ENCODE results near the gene ST6GAL1. TPM values are rescaled to one million over a fixed set of nuclear protein-coding genes. Genes with fewer than 3 reads are reported as not detected.

Gene ST6GAL1
- total and polyA plus RNA-seq, 2 experiments from 2014 or later: 17.6 to 65.1 TPM

DNA sequence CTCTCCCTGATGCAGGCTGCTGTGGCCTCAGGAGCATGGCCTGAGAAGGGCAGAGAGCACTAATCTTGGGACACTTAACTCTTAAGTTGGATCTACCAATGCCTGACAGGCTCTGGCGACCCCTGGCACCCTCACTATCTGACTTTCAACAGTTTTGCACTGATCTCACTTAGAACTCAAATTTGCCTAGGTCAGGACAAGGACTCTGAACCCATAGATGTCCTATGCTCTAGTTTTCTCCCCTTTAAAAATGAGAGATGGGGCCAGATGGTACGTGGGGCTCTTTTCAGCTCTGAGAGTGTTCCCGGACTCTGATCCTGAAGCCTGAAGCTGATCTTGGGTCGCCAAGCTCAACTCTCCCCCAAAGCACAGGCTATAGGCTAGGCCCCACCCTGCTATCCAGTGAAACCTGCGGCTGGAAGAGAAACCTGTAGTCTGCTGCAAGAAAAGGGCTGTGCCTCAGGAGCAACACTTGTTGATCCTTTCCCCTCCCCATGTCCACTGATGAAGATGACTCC is 143.3 kb downstream of the ST6GAL1 start:
- H3K27me3 ChIP-seq (ENCODE audit: insufficient read depth): no peaks in the 10 kb centered on the region
- H3K4me3 ChIP-seq: no peak overlapping the region
- Mint-ChIP-seq H3K9me3 (no peaks in the 10 kb centered on the region; the same call in 2 of the 3 replicates), H3K27ac (no peak overlapping the region), H3K36me3 (ENCODE audit: low read depth) (peaks cover 68% of the 10 kb centered on the region), H3K4me3 (no peak overlapping the region), H3K27me3 (ENCODE audit: insufficient read depth, low read depth, poor library complexity) (peaks cover 14% of the 10 kb centered on the region), H3K4me1 (peaks cover 10% of the 10 kb centered on the region; the same call in 2 of the 3 replicates)
- no peak overlapping the region for H2AFZ ChIP-seq
- H3K4me1 ChIP-seq (ENCODE audit: insufficient read depth): peaks cover 12% of the 10 kb centered on the region; the same call in 1 of the 2 replicates
- no peak overlapping the region for H3K4me2 ChIP-seq
- H3F3A ChIP-seq (replicated peaks; ENCODE audit: low read depth): no peaks in the 10 kb centered on the region; the same call in 1 of the 2 replicates
- ATAC-seq (no peak), DNase-seq (ENCODE audit: low spot score) (no peak)
- H3K9me2 ChIP-seq (ENCODE audit: insufficient read depth): no peaks in the 10 kb centered on the region
- peaks cover 10% of the 10 kb centered on the region for H3K36me3 ChIP-seq (ENCODE audit: insufficient read depth)
- H3K27ac ChIP-seq (ENCODE audit: low read depth): no peak overlapping the region
- no peaks in the 10 kb centered on the region for H3K79me2 ChIP-seq (replicated peaks; ENCODE audit: insufficient read depth)
- TF ChIP-seq POLR2AphosphoS5 (IDR thresholded peaks at IDR 0.05; ENCODE audit: low read depth) (no peak), ETS1 (IDR thresholded peaks at IDR 0.05) (no peak), ZNF114 (CRISPR knock-in tag; IDR thresholded peaks at IDR 0.05) (no peak)
- TF ChIP-seq, protein P1, sequence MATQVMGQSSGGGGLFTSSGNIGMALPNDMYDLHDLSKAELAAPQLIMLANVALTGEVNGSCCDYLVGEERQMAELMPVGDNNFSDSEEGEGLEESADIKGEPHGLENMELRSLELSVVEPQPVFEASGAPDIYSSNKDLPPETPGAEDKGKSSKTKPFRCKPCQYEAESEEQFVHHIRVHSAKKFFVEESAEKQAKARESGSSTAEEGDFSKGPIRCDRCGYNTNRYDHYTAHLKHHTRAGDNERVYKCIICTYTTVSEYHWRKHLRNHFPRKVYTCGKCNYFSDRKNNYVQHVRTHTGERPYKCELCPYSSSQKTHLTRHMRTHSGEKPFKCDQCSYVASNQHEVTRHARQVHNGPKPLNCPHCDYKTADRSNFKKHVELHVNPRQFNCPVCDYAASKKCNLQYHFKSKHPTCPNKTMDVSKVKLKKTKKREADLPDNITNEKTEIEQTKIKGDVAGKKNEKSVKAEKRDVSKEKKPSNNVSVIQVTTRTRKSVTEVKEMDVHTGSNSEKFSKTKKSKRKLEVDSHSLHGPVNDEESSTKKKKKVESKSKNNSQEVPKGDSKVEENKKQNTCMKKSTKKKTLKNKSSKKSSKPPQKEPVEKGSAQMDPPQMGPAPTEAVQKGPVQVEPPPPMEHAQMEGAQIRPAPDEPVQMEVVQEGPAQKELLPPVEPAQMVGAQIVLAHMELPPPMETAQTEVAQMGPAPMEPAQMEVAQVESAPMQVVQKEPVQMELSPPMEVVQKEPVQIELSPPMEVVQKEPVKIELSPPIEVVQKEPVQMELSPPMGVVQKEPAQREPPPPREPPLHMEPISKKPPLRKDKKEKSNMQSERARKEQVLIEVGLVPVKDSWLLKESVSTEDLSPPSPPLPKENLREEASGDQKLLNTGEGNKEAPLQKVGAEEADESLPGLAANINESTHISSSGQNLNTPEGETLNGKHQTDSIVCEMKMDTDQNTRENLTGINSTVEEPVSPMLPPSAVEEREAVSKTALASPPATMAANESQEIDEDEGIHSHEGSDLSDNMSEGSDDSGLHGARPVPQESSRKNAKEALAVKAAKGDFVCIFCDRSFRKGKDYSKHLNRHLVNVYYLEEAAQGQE (IDR thresholded peaks at IDR 0.05; ENCODE audit: unreplicated experiment): no peak
- H4K20me1 ChIP-seq (replicated peaks; ENCODE audit: insufficient read depth): peaks cover 2% of the 10 kb centered on the region

GRCh38 chr3:187074846-187075245 is 144.5 kb downstream of the ST6GAL1 start:
- Mint-ChIP-seq H3K4me1 (peaks cover 22% of the 10 kb centered on the region), H3K9me3 (no peaks in the 10 kb centered on the region; the same call in 2 of the 3 replicates), H3K27ac (no peak overlapping the region), H3K36me3 (ENCODE audit: low read depth) (peaks cover 62% of the 10 kb centered on the region), H3K4me3 (no peak overlapping the region), H3K27me3 (ENCODE audit: insufficient read depth, low read depth, poor library complexity) (peaks cover 12% of the 10 kb centered on the region)
- Histone ChIP-seq H3K9me2 (ENCODE audit: insufficient read depth) (no peaks in the 10 kb centered on the region), H3F3A (replicated peaks; ENCODE audit: low read depth) (no peaks in the 10 kb centered on the region; the same call in 1 of the 2 replicates), H2AFZ (no peak overlapping the region), H3K79me2 (replicated peaks; ENCODE audit: insufficient read depth) (no peaks in the 10 kb centered on the region), H3K4me2 (no peak overlapping the region), H4K20me1 (replicated peaks; ENCODE audit: insufficient read depth) (peaks cover 2% of the 10 kb centered on the region), H3K4me3 (no peak overlapping the region), H3K27me3 (ENCODE audit: insufficient read depth) (no peaks in the 10 kb centered on the region), H3K36me3 (ENCODE audit: insufficient read depth) (peaks cover 10% of the 10 kb centered on the region), H3K4me1 (ENCODE audit: insufficient read depth) (peaks cover 19% of the 10 kb centered on the region; the same call in 1 of the 2 replicates), H3K27ac (ENCODE audit: low read depth) (no peak overlapping the region)
- no peak for DNase-seq (ENCODE audit: low spot score)
- ATAC-seq: no peak
- no peak for TF ChIP-seq EZH2 (IDR thresholded peaks at IDR 0.05; ENCODE audit: low read depth, unreplicated experiment)
- no peak for TF ChIP-seq ETS1 (IDR thresholded peaks at IDR 0.05)
- TF ChIP-seq, protein P1 (IDR thresholded peaks at IDR 0.05; ENCODE audit: unreplicated experiment): no peak
- no peak for TF ChIP-seq EZH2phosphoT487 (IDR thresholded peaks at IDR 0.05; ENCODE audit: unreplicated experiment)
- TF ChIP-seq STAT1 (IDR thresholded peaks at IDR 0.05; ENCODE audit: unreplicated experiment): no peak
